Lower leg skin (tissue), 3 donors: ENCODE measurements around the gene TSPAN6.

ENCODE experiments used
- CTCF ChIP-seq, 3 donors: fragments of 450-650 bp; IDR thresholded peaks; one replicate each; pipeline ENCODE4 v1.5.1; 2016; ENCODE audit warnings: antibody characterized with exemption in 3 of 3, mild to moderate bottlenecking in 3 of 3, moderate library complexity in 2 of 3
- POLR2A ChIP-seq, 2 donors: fragments of 450-650 bp; IDR thresholded peaks; one replicate each; pipeline ENCODE4 v1.6.1; 2016 to 2017; ENCODE audit warnings: antibody characterized with exemption in 2 of 2, mild to moderate bottlenecking in 1 of 2, moderate library complexity in 1 of 2

- TF ChIP-seq POLR2A (IDR thresholded peaks at IDR 0.05) (no peak), CTCF (IDR thresholded peaks at IDR 0.05) (no peak)
These were observed 25.6 kb upstream of the TSPAN6 start for GRCh38 chrX:100662170-100662569.
